SK-N-MC (cell line): Measurements from ENCODE around the gene DCHS1.

ENCODE experiments used
- DNase-seq: peaks from one replicate; pipeline ENCODE4 v3.0.0-alpha.2; 2011; ENCODE audit warnings: low read depth, low spot score
- H3K27ac ChIP-seq: fragments of 200-600 bp; sonication (generic); 2 replicates; pipeline ENCODE4 v1.5.1; 2016; ENCODE audit warnings: mixed run types
- H3K36me3 ChIP-seq: fragments of 200-600 bp; sonication (generic); 2 replicates; pipeline ENCODE4 v1.6.1; 2017; ENCODE audit warnings: antibody characterized with exemption, low read length, mixed read lengths; ENCODE audit not compliant: insufficient read depth
- H3K4me3 ChIP-seq: fragments of 200-600 bp; sonication (generic); 2 replicates; pipeline ENCODE4 v1.5.1; 2016
- H3K9ac ChIP-seq: fragments of 200-600 bp; sonication (generic); 2 replicates; pipeline ENCODE4 v1.8.0; 2017; ENCODE audit warnings: mixed run types, mixed read lengths; ENCODE audit not compliant: insufficient read length
- H3K9me3 ChIP-seq: fragments of 200-600 bp; sonication (generic); 2 replicates; pipeline ENCODE4 v1.6.1; 2017; ENCODE audit warnings: low read depth, mild to moderate bottlenecking, antibody characterized with exemption, low read length, moderate library complexity, mixed read lengths
- EZH2 ChIP-seq: fragments of 200-600 bp; sonication (generic); IDR thresholded peaks from one replicate; pipeline ENCODE4 v1.6.1; 2017; ENCODE audit warnings: antibody characterized with exemption
- FOXP2 ChIP-seq: optimal IDR thresholded peaks from 2 replicates; pipeline ENCODE3; 2011; ENCODE audit warnings: mild to moderate bottlenecking, moderate library complexity; ENCODE audit not compliant: insufficient read depth; ENCODE audit errors: extremely low read length, control extremely low read depth
- POLR2AphosphoS5 ChIP-seq: IDR thresholded peaks from 2 replicates; pipeline ENCODE4 v1.6.1; 2012; ENCODE audit warnings: mild to moderate bottlenecking, low read depth, low read length, borderline replicate concordance

Gene DCHS1

GRCh38 chr11:6636480-6636879 is 19.1 kb downstream of the DCHS1 start:
- Histone ChIP-seq H3K36me3 (peaks cover 85% of the 10 kb centered on the region), H3K9me3 (no peaks in the 10 kb centered on the region), H3K27ac (no peak overlapping the region), H3K9ac (no peak overlapping the region), H3K4me3 (no peak overlapping the region)
- TF ChIP-seq POLR2AphosphoS5 (no peak), FOXP2 (no peak), EZH2 (no peak)
- DNase-seq: no peak

GRCh38 chr11:6635082-6635932 is 20.3 kb downstream of the DCHS1 start:
- no peaks in the 10 kb centered on the region for H3K9me3 ChIP-seq
- H3K4me3 ChIP-seq: no peak overlapping the region
- peaks cover 84% of the 10 kb centered on the region for H3K36me3 ChIP-seq
- no peak for DNase-seq
- no peak for TF ChIP-seq EZH2
- no peak for TF ChIP-seq POLR2AphosphoS5
- no peak for TF ChIP-seq FOXP2
- peak overlapping the region; percentile 5; the same call in 1 of the 2 replicates for H3K27ac ChIP-seq
- H3K9ac ChIP-seq: no peak overlapping the region

- TF ChIP-seq POLR2AphosphoS5: no peak
- TF ChIP-seq FOXP2: no peak
- no peak for TF ChIP-seq EZH2
Measured at GRCh38 chr11:6634534-6634933, 21.1 kb downstream of the DCHS1 start.

GRCh38 chr11:6633422-6634408 is 21.9 kb downstream of the DCHS1 start:
- Histone ChIP-seq H3K9ac (no peak overlapping the region), H3K4me3 (no peak overlapping the region), H3K36me3 (peaks cover 81% of the 10 kb centered on the region), H3K27ac (no peak overlapping the region), H3K9me3 (no peaks in the 10 kb centered on the region)
- no peak for DNase-seq
- TF ChIP-seq POLR2AphosphoS5: no peak
- TF ChIP-seq FOXP2: no peak
- TF ChIP-seq EZH2: no peak

More at GRCh38 chr11:6634534-6634933, 21.1 kb downstream of the DCHS1 start:
- Histone ChIP-seq H3K4me3 (no peak overlapping the region), H3K27ac (no peak overlapping the region), H3K9ac (no peak overlapping the region), H3K36me3 (peaks cover 80% of the 10 kb centered on the region), H3K9me3 (no peaks in the 10 kb centered on the region)
- DNase-seq: no peak

- no peak overlapping the region for H3K9ac ChIP-seq
- no peak overlapping the region for H3K27ac ChIP-seq
- H3K4me3 ChIP-seq: no peak overlapping the region
- no peaks in the 10 kb centered on the region for H3K9me3 ChIP-seq
- TF ChIP-seq POLR2AphosphoS5 (no peak), EZH2 (no peak), FOXP2 (no peak)
- peaks cover 84% of the 10 kb centered on the region for H3K36me3 ChIP-seq
- DNase-seq: no peak
Measured at GRCh38 chr11:6632116-6633073, 23.2 kb downstream of the DCHS1 start.

GRCh38 chr11:6631361-6631890 is 24.2 kb downstream of the DCHS1 start:
- Histone ChIP-seq H3K27ac (no peak overlapping the region), H3K9ac (no peak overlapping the region), H3K9me3 (no peaks in the 10 kb centered on the region), H3K36me3 (peaks cover 85% of the 10 kb centered on the region), H3K4me3 (no peak overlapping the region)
- DNase-seq: no peak
- TF ChIP-seq POLR2AphosphoS5 (no peak), FOXP2 (no peak), EZH2 (no peak)

- TF ChIP-seq FOXP2 (no peak), POLR2AphosphoS5 (no peak), EZH2 (no peak)
- peaks cover 89% of the 10 kb centered on the region for H3K36me3 ChIP-seq
- H3K4me3 ChIP-seq: no peak overlapping the region
- DNase-seq: no peak
- no peak overlapping the region for H3K27ac ChIP-seq
- H3K9me3 ChIP-seq: no peaks in the 10 kb centered on the region
- no peak overlapping the region for H3K9ac ChIP-seq
Measured at GRCh38 chr11:6630632-6631291, 24.8 kb downstream of the DCHS1 start.
